Bone marrow (tissue), 2 donors: Measurements from ENCODE around the gene ATRAID.

Experiments used
- DNase-seq, 2 donors: peaks; one replicate each; lab custom pipeline; 2025; lab: John Stamatoyannopoulos, UW

The ATRAID gene

GRCh38 chr2:27250652-27251379 lies 39.0 kb downstream of the ATRAID start:
- no peak for DNase-seq

GRCh38 chr2:27251766-27252165 lies 39.9 kb downstream of the ATRAID start:
- no peak for DNase-seq

- no peak for DNase-seq
Measured at GRCh38 chr2:27255187-27255586, 43.3 kb downstream of the ATRAID start.

GRCh38 chr2:27255660-27256059 lies 43.8 kb downstream of the ATRAID start:
- no peak for DNase-seq

- DNase-seq: no peak
Measured at GRCh38 chr2:27256855-27257454, 45.1 kb downstream of the ATRAID start.

GRCh38 chr2:27258051-27258450 lies 46.2 kb downstream of the ATRAID start:
- DNase-seq: no peak

- DNase-seq: no peak
Measured at GRCh38 chr2:27261241-27261925, 49.5 kb downstream of the ATRAID start.

- no peak for DNase-seq
Measured at GRCh38 chr2:27261926-27262298, 50.1 kb downstream of the ATRAID start.

GRCh38 chr2:27262379-27263286 lies 50.8 kb downstream of the ATRAID start, which contains the start of gene SLC30A3:
TSS of gene SLC30A3 (minus strand) at chr2:27263047. CDS start at chr2:27262906, 141 bp downstream.
- peak in 1 of 2 donors; percentile 22 for DNase-seq

- no peak for DNase-seq
Measured at GRCh38 chr2:27263287-27264252, 51.7 kb downstream of the ATRAID start.

- DNase-seq: no peak
Measured at GRCh38 chr2:27264253-27264752, 52.5 kb downstream of the ATRAID start.

- peak; percentile 16 to 31 for DNase-seq
Measured at GRCh38 chr2:27264753-27265535, 53.1 kb downstream of the ATRAID start.

GRCh38 chr2:27265536-27265870 lies 53.7 kb downstream of the ATRAID start:
- no peak for DNase-seq
